Gastroesophageal sphincter (tissue), 4 donors: ENCODE data around the gene PMF1. TPM values are rescaled to one million over a fixed set of nuclear protein-coding genes. Genes with fewer than 3 reads are reported as not detected.
"Not testable (repeated sequence)": the region's sequence is repeated elsewhere in the genome, so short reads cannot be mapped to it uniquely, and the experiment has no call there.

Source experiments
- ATAC-seq: fragments of 150-250 bp; one replicate; pipeline ENCODE4 v1.9.1; 2016; ENCODE audit warnings: mild to moderate bottlenecking, moderate library complexity
- H3K27ac ChIP-seq, 4 donors: fragments of 200-600 bp; sonication (generic) in 3 of 4; 1 replicate in 3 of 4; 2 replicates in 1 of 4; pipeline ENCODE4 v1.5.1; 2016 to 2019
- H3K27me3 ChIP-seq: fragments of 200-600 bp; sonication (generic); one replicate; pipeline ENCODE4 v1.5.1; 2019
- H3K36me3 ChIP-seq, 2 donors: fragments of 200-600 bp; sonication (generic); one replicate each; pipeline ENCODE4 v1.5.1; 2019; ENCODE audit warnings: control low read depth in 1 of 2
- H3K4me1 ChIP-seq, 3 donors: fragments of 200-600 bp; sonication (generic); 1 replicate in 2 of 3; 2 replicates in 1 of 3; pipeline ENCODE4 v1.5.1; 2016 to 2019; ENCODE audit warnings: control low read depth in 2 of 3
- H3K4me3 ChIP-seq, 2 donors: fragments of 200-600 bp; sonication (generic); one replicate each; pipeline ENCODE4 v1.5.1; 2019; ENCODE audit warnings: mild to moderate bottlenecking in 1 of 2, moderate library complexity in 1 of 2
- H3K9me3 ChIP-seq, 3 donors: fragments of 200-600 bp; sonication (generic); one replicate each; pipeline ENCODE4 v1.5.1; 2017 to 2019; ENCODE audit warnings: control low read depth in 2 of 3
- CTCF ChIP-seq, 4 experiments: fragments of 200-600 bp in 2 of 4; fragments of 450-650 bp in 2 of 4; sonication (generic) in 1 of 4; IDR thresholded peaks; one replicate each; pipeline ENCODE4 v1.5.1; 2017 to 2019; ENCODE audit warnings: antibody characterized with exemption in 4 of 4, mild to moderate bottlenecking in 2 of 4, moderate library complexity in 2 of 4
- EP300 ChIP-seq: sonication (generic); formaldehyde crosslinking; IDR thresholded peaks from one replicate; pipeline ENCODE4 v1.6.1; 2017; ENCODE audit warnings: antibody characterized with exemption, mild to moderate bottlenecking
- POLR2A ChIP-seq, 2 donors: fragments of 450-650 bp; IDR thresholded peaks; one replicate each; pipeline ENCODE4 v1.6.1; 2017; ENCODE audit warnings: antibody characterized with exemption in 2 of 2, mild to moderate bottlenecking in 2 of 2, moderate library complexity in 1 of 2
- POLR2AphosphoS5 ChIP-seq: sonication (generic); formaldehyde crosslinking; IDR thresholded peaks from one replicate; pipeline ENCODE4 v1.6.1; 2017; ENCODE audit warnings: antibody characterized with exemption
- WGBS, 2 donors: methylation state at CpG; one replicate each; pipeline ENCODE4 v1.1.5; 2018; ENCODE audit warnings: low coverage in 1 of 2; 5-methylcytosine and 5-hydroxymethylcytosine counted together
- total RNA-seq, 4 donors: library from RNA; depleted of rRNA; stranded (reverse); fragments of >200 nt; gene quantifications; one replicate each; pipeline ENCODE4 v1.1.0, GENCODE V29; 2016

Gene PMF1
- total RNA-seq, 4 donors from 2014 or later = 49.3 to 58.9 (median 51.8) TPM

GRCh38 chr1:156204686-156205085 is 8.1 kb upstream of the PMF1 start:
- H3K4me1 ChIP-seq = peaks cover 0 to 14% (median 0%) of the 10 kb centered on the region in 3 donors
- no peak for ATAC-seq
- no peak overlapping the region for H3K4me3 ChIP-seq
- H3K9me3 ChIP-seq = no peaks in the 10 kb centered on the region
- TF ChIP-seq EP300 = no peak
- no peak for TF ChIP-seq POLR2A (IDR thresholded peaks at IDR 0.05)
- TF ChIP-seq CTCF (IDR thresholded peaks at IDR 0.05) = no peak
- no peak for TF ChIP-seq POLR2AphosphoS5
- no peaks in the 10 kb centered on the region for H3K27me3 ChIP-seq
- 89% methylated on average over 1 of the region's 3 CpGs for WGBS, 2 donors
- H3K27ac ChIP-seq = no peak overlapping the region
- H3K36me3 ChIP-seq = peaks cover 0 to 76% of the 10 kb centered on the region in 2 donors

- Histone ChIP-seq H3K9me3 (no peaks in the 10 kb centered on the region), H3K4me1 (peaks cover 0 to 32% (median 11%) of the 10 kb centered on the region in 3 donors), H3K27ac (no peak overlapping the region), H3K4me3 (no peak overlapping the region), H3K36me3 (peaks cover 0 to 58% of the 10 kb centered on the region in 2 donors), H3K27me3 (no peaks in the 10 kb centered on the region)
- 90 to 100% methylated on average over 2 of the region's 3 CpGs for WGBS, 2 donors
- TF ChIP-seq EP300 (no peak), CTCF (IDR thresholded peaks at IDR 0.05) (no peak), POLR2A (IDR thresholded peaks at IDR 0.05) (no peak), POLR2AphosphoS5 (no peak)
- ATAC-seq = no peak
Measured at GRCh38 chr1:156211243-156211642, 1.6 kb upstream of the PMF1 start.

DNA sequence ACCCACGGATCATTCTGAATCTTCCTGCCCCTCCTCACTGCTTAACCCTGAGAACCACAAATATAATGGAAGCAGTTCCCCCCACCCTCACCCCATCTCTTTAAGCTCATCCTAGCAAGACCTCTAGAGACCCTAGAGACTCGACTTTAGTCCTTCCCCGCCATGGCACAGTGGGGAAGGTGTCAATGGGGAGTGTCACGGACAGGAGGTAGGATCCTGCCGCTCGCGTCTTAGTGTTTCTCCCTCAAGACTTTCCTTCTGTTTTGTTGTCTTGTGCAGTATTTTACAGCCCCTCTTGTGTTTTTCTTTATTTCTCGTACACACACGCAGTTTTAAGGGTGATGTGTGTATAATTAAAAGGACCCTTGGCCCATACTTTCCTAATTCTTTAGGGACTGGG is 677 bp upstream of the PMF1 start:
- ATAC-seq = no peak
- peak overlapping the region; percentile 88 to 95 (median 90) for H3K27ac ChIP-seq
- H3K27me3 ChIP-seq = no peaks in the 10 kb centered on the region
- H3K4me1 ChIP-seq = peaks cover 0 to 32% (median 11%) of the 10 kb centered on the region in 3 donors
- no peaks in the 10 kb centered on the region for H3K9me3 ChIP-seq
- H3K4me3 ChIP-seq = peak overlapping the region in 1 of 2 donors; percentile 64
- 61 to 95% methylated on average over 4 to 8 of the region's 9 CpGs for WGBS, 2 donors
- TF ChIP-seq POLR2A (IDR thresholded peaks at IDR 0.05) (no peak), EP300 (no peak), POLR2AphosphoS5 (no peak), CTCF (IDR thresholded peaks at IDR 0.05) (no peak)
- H3K36me3 ChIP-seq = peaks cover 0 to 54% of the 10 kb centered on the region in 2 donors

DNA sequence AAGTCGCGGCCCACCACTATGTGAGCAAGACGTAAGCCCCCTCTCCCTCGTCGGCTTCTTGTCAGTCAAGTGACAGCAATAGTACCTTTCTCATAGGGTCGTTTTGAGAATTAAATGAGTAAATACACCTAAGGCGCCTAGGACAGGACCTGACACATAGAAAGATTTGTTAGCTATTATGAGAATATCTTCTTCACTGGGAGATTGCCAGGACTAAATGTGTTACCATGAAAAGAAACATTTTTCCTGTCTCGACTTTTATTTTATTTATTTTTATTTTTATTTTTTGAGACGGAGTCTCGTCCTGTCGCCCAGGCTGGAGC is 798 bp downstream of the PMF1 start:
- peak overlapping the region; percentile 40 to 64 for H3K4me3 ChIP-seq
- TF ChIP-seq POLR2A (IDR thresholded peaks at IDR 0.05) (no peak), POLR2AphosphoS5 (no peak), CTCF (IDR thresholded peaks at IDR 0.05) (no peak), EP300 (no peak)
- no peak for ATAC-seq
- H3K27ac ChIP-seq = peak overlapping the region; percentile 88 to 95 (median 90)
- no peaks in the 10 kb centered on the region for H3K9me3 ChIP-seq
- 10 to 24% methylated on average over 8 to 9 of the region's 11 CpGs for WGBS, 2 donors
- H3K27me3 ChIP-seq = no peaks in the 10 kb centered on the region
- H3K4me1 ChIP-seq = peaks cover 0 to 47% (median 11%) of the 10 kb centered on the region in 3 donors
- H3K36me3 ChIP-seq = peaks cover 0 to 39% of the 10 kb centered on the region in 2 donors

DNA sequence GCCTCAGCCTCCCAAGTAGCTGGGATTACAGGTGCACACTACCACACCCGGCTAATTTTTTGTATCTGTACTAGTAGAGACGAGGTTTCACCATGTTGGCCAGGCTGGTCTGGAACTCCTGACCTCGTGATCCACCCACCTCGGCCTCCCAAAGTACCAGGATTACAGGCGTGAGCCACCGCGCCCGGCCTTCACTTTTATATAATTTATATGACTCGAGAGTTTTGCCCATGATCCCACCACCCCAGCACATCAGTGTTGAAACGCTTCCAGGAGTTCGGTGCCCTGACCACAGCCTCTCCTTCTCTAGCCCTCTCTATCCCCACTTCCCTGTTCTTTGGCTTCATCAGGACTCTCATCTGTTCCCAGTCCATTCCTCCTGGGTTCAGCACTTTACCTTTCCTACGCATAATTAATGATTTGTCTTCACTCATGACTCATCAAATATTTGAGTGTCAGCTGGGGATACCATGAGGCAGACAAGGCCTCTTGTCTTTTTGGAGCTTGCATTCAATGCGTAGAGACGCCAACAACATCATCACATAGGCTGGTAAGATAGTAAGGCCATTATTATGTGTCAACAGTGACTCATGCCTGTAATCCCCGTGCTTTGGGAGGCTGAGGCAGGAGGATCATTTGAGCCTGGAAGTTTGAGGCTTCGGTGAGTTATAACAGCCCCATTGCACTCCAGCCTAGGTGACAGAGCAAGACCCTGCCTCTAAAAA is 1.4 kb downstream of the PMF1 start:
- no peaks in the 10 kb centered on the region for H3K27me3 ChIP-seq
- peak overlapping the region in 3 of 4 donors; percentile 89 to 95 (median 92) for H3K27ac ChIP-seq
- no peak for ATAC-seq
- peaks cover 0 to 47% (median 11%) of the 10 kb centered on the region in 3 donors for H3K4me1 ChIP-seq
- H3K36me3 ChIP-seq = peaks cover 0 to 34% of the 10 kb centered on the region in 2 donors
- WGBS, 2 donors = 71 to 84% methylated on average over 8 to 16 of the region's 16 CpGs
- H3K9me3 ChIP-seq = no peaks in the 10 kb centered on the region
- peak overlapping the region in 1 of 2 donors; percentile 64 for H3K4me3 ChIP-seq
- TF ChIP-seq CTCF (IDR thresholded peaks at IDR 0.05) = no peak
- TF ChIP-seq POLR2A (IDR thresholded peaks at IDR 0.05) = no peak
- no peak for TF ChIP-seq EP300
- no peak for TF ChIP-seq POLR2AphosphoS5

DNA sequence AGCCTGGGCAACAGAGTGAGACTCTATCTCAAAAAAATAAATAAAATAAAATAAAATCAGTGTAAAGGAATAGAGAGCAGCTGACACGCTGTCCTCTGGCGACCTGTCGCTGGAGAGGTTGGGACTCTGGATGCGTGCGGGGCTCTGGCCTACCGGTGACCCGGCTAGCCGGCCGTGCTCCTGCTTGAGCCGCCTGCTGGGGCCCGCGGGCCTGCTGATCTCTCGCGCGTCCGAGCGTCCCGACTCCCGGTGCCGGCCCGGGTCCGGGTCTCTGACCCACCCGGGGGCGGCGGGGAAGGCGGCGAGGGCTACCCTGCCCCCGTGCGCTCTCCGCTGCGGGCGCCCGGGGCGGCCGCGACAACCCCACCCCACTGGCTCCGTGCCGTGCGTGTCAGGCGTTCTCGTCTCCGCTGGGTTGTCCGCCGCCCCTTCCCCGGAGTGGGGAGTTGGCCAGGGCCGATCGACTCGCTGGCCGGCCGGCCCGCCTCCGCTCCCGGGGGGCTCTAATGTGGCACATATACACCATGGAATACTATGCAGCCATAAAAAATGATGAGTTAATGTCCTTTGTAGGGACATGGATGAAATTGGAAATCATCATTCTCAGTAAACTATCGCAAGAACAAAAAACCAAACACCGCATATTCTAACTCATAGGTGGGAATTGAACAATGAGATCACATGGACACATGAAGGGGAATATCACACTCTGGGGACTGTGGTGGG is 3.7 kb downstream of the PMF1 start:
- not testable (repeated sequence) for H3K27me3 ChIP-seq, H3K27ac ChIP-seq, H3K4me3 ChIP-seq, H3K9me3 ChIP-seq, ATAC-seq
- WGBS, 2 donors = 95 to 97% methylated on average over 7 to 10 of the region's 55 CpGs
- Histone ChIP-seq H3K4me1 (peaks cover 0 to 47% (median 11%) of the 10 kb centered on the region in 3 donors), H3K36me3 (peaks cover 0 to 29% of the 10 kb centered on the region in 2 donors)
